Middle frontal gyrus (tissue), 1 donor: Measurements from ENCODE around the gene JAGN1.
"Not testable (repeated sequence)": the region's sequence is repeated elsewhere in the genome, so short reads cannot be mapped to it uniquely, and the experiment has no call there.

ENCODE experiments used
- DNase-seq: peaks from one replicate; pipeline ENCODE4 v3.0.0-alpha.2; 2015; ENCODE audit warnings: low spot score; ENCODE audit errors: extremely low spot score

Gene JAGN1

GRCh38 chr3:9916734-9917680, 26.6 kb downstream of the JAGN1 start, which contains the start of gene IL17RC:
Gene IL17RC (plus strand): TSS chr3:9917098. CDS start chr3:9917316, 218 bp downstream.
- DNase-seq, result no peak

DNA sequence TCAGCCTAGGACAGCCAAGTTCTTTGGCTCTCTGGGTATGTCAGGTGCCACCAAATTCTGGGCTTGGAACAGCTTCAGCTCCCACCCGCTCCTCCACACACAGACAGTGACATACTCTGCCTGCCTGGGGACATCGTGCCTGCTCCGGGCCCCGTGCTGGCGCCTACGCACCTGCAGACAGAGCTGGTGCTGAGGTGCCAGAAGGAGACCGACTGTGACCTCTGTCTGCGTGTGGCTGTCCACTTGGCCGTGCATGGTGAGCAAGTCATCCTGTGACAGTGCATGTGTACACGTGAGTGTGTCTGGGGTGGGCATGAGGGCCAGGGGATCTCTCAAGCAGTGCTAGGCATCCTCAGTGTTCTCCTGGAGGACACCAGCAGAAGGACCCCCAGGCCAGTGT, 27.4 kb downstream of the JAGN1 start:
- no peak for DNase-seq

GRCh38 chr3:9918261-9919038, 28.0 kb downstream of the JAGN1 start:
- no peak for DNase-seq

GRCh38 chr3:9928158-9928557, 37.7 kb downstream of the JAGN1 start:
- no peak for DNase-seq

- DNase-seq, result no peak
Observed at GRCh38 chr3:9930804-9931418, 40.5 kb downstream of the JAGN1 start.

DNA sequence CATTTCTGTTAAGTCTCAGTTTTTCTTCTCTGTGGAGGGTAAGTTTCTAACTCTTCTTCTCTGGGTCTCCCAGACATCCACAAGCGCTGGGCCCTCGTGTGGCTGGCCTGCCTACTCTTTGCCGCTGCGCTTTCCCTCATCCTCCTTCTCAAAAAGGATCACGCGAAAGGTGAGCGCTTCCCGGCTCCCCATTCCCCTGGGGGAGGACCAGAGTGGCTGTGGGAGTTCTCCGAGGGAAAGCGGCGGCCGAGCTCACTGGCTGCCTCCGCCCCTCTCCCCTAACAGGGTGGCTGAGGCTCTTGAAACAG, 42.1 kb downstream of the JAGN1 start:
- DNase-seq, result no peak

DNA sequence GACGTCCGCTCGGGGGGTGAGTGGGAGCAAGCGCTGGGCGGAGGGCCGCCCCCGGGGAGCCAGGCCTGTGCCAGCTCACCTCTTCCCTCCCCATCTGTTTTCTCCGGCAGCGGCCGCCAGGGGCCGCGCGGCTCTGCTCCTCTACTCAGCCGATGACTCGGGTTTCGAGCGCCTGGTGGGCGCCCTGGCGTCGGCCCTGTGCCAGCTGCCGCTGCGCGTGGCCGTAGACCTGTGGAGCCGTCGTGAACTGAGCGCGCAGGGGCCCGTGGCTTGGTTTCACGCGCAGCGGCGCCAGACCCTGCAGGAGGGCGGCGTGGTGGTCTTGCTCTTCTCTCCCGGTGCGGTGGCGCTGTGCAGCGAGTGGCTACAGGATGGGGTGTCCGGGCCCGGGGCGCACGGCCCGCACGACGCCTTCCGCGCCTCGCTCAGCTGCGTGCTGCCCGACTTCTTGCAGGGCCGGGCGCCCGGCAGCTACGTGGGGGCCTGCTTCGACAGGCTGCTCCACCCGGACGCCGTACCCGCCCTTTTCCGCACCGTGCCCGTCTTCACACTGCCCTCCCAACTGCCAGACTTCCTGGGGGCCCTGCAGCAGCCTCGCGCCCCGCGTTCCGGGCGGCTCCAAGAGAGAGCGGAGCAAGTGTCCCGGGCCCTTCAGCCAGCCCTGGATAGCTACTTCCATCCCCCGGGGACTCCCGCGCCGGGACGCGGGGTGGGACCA, 42.6 kb downstream of the JAGN1 start:
- DNase-seq, result no peak

- peak; percentile 94 for DNase-seq
Observed at GRCh38 chr3:9933561-9934234, 43.3 kb downstream of the JAGN1 start, which contains the start of gene CRELD1. Gene CRELD1 (plus strand): TSS chr3:9933834. CDS start chr3:9934439, 605 bp downstream.

- DNase-seq, result no peak
Observed at GRCh38 chr3:9934235-9934621, 43.8 kb downstream of the JAGN1 start.

DNA sequence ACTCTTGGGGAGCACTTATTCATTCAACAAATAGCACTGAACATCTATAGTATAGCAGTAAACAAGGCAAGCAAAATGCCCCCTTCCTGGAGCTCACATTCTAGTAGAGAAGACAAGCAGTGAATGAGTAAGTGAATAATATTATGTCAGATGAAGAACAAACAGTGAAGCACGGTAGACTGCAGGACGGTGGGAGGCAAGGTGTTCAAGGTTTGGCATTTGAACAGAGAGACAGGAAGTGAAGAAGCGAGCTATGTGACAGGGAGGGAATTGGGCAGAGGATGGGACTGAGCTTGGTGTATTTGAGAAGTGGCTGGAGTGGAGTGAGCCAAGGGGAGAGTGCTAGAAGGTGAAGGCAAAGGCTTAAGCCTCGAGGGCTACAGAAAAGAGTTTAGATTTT, 44.6 kb downstream of the JAGN1 start:
- DNase-seq, result no peak

- DNase-seq, result no peak
Observed at GRCh38 chr3:9935966-9936510, 45.6 kb downstream of the JAGN1 start.

GRCh38 chr3:9937486-9938238, 47.3 kb downstream of the JAGN1 start:
- no peak for DNase-seq

- DNase-seq, result no peak
Observed at GRCh38 chr3:9938966-9939365, 48.6 kb downstream of the JAGN1 start.

- DNase-seq, result not testable (repeated sequence)
Observed at GRCh38 chr3:9939906-9940305, 49.5 kb downstream of the JAGN1 start.

- DNase-seq, result no peak
Observed at GRCh38 chr3:9940746-9941145, 50.3 kb downstream of the JAGN1 start.

DNA sequence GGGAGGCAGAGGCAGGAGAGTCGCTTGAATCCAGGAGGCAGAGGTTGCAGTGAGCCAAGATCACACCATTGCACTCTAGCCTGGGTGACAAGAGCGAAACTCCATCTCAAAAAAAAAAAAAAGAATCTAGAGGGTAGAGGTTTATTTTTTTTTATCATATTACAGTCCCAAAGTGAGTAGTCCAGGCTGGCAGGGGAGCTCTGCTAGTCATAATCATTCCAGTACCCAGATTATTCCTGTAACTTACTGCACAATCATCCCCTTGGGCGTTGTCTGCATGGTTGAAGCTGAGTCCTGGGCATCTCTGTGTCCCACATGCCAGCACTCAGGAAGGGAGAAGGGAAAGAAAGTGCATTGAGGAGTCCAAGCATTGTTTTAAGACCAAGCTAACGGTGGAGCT, 51.8 kb downstream of the JAGN1 start:
- no peak for DNase-seq

DNA sequence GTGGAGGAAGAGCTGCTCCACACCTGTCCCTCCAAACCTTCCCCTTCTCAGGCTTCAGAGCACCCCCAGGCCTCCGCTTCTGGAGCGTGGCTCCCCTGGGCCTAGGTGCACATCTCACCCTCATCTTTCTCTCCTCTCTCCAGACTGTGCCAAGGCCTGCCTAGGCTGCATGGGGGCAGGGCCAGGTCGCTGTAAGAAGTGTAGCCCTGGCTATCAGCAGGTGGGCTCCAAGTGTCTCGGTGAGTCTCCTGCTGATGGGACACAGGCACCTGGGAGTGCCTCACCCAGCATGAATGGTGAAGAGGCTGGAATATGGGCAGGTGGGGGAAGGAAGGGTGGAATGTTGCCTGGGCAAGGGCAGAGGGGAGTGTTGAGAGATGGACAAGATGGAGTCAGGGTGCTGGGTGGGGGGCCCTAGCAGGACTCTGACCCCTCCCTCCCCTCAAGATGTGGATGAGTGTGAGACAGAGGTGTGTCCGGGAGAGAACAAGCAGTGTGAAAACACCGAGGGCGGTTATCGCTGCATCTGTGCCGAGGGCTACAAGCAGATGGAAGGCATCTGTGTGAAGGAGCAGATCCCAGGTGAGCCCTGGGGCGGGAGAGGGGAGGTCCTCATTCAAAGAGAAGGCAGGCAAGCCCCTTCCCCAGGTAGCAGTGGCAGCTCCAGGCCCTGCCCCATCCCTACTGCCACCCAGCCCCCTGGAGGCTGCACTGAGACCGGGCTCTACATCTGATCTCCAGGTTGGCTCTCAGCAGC, 52.7 kb downstream of the JAGN1 start:
- DNase-seq, result no peak
